Peyer's patch (tissue), 4 donors: Measurements from ENCODE around the gene TNFRSF21. TPM values are rescaled to one million over a fixed set of nuclear protein-coding genes. Genes with fewer than 3 reads are reported as not detected.
"Not testable (repeated sequence)": the region's sequence is repeated elsewhere in the genome, so short reads cannot be mapped to it uniquely, and the experiment has no call there.

ENCODE experiments used
- DNase-seq, 3 donors: peaks; one replicate each; pipeline ENCODE4 v3.0.0-alpha.2; 2017 to 2019
- H3K27ac ChIP-seq, 4 donors: fragments of 200-600 bp; sonication (generic); one replicate each; pipeline ENCODE4 v1.5.1; 2016 to 2019
- H3K27me3 ChIP-seq, 2 donors: fragments of 200-600 bp; sonication (generic); one replicate each; pipeline ENCODE4 v1.5.1; 2019
- H3K36me3 ChIP-seq, 3 donors: fragments of 200-600 bp; sonication (generic); one replicate each; pipeline ENCODE4 v1.5.1; 2016 to 2019
- H3K4me1 ChIP-seq, 4 donors: fragments of 200-600 bp; sonication (generic); one replicate each; pipeline ENCODE4 v1.5.1; 2016 to 2019
- H3K4me3 ChIP-seq, 4 donors: fragments of 200-600 bp; sonication (generic); 1 replicate in 3 of 4; 2 replicates in 1 of 4; pipeline ENCODE4 v1.5.1; 2016 to 2019; ENCODE audit warnings: mild to moderate bottlenecking in 1 of 4
- H3K9me3 ChIP-seq, 4 donors: fragments of 200-600 bp; sonication (generic); one replicate each; pipeline ENCODE4 v1.5.1; 2016 to 2019; ENCODE audit warnings: mild to moderate bottlenecking in 1 of 4
- CTCF ChIP-seq, 6 experiments: fragments of 450-650 bp in 4 of 6; fragments of 200-600 bp in 2 of 6; sonication (generic) in 1 of 6; IDR thresholded peaks; one replicate each; pipeline ENCODE4 v1.5.1; 2017 to 2019; ENCODE audit warnings: antibody characterized with exemption in 6 of 6, mild to moderate bottlenecking in 3 of 6, moderate library complexity in 1 of 6
- POLR2A ChIP-seq, 2 donors: fragments of 450-650 bp; IDR thresholded peaks; one replicate each; pipeline ENCODE4 v1.5.1; 2017; ENCODE audit warnings: antibody characterized with exemption in 2 of 2, mild to moderate bottlenecking in 2 of 2, moderate library complexity in 2 of 2
- total RNA-seq, 4 donors: library from RNA; depleted of rRNA; stranded (reverse); fragments of >200 nt; gene quantifications; one replicate each; pipeline ENCODE4 v1.1.0, GENCODE V29; 2016

TNFRSF21 gene
- total RNA-seq, 4 donors from 2014 or later: 9.1 to 53.4 (median 46.1) TPM

- TF ChIP-seq CTCF (IDR thresholded peaks at IDR 0.05): no peak
- no peak for TF ChIP-seq POLR2A (IDR thresholded peaks at IDR 0.05)
- DNase-seq: no peak
- H3K4me1 ChIP-seq: peaks cover 0 to 8% (median 0%) of the 10 kb centered on the region in 4 donors
Measured at GRCh38 chr6:47230579-47230978, 79.1 kb downstream of the TNFRSF21 start.

GRCh38 chr6:47229255-47229654, 80.5 kb downstream of the TNFRSF21 start:
- H3K4me3 ChIP-seq: no peak overlapping the region
- no peak overlapping the region for H3K27ac ChIP-seq
- H3K27me3 ChIP-seq: no peaks in the 10 kb centered on the region
- H3K36me3 ChIP-seq: peaks cover 0 to 6% (median 0%) of the 10 kb centered on the region in 3 donors
- no peaks in the 10 kb centered on the region for H3K9me3 ChIP-seq
- H3K4me1 ChIP-seq: peaks cover 0 to 3% (median 0%) of the 10 kb centered on the region in 4 donors
- no peak for TF ChIP-seq CTCF (IDR thresholded peaks at IDR 0.05)
- TF ChIP-seq POLR2A (IDR thresholded peaks at IDR 0.05): no peak
- DNase-seq: no peak

More at GRCh38 chr6:47230579-47230978, 79.1 kb downstream of the TNFRSF21 start:
- no peaks in the 10 kb centered on the region for H3K9me3 ChIP-seq
- peak overlapping the region in 2 of 4 donors; percentile 7 to 22 for H3K27ac ChIP-seq
- H3K27me3 ChIP-seq: no peaks in the 10 kb centered on the region
- H3K4me3 ChIP-seq: no peak overlapping the region
- H3K36me3 ChIP-seq: peaks cover 0 to 9% (median 0%) of the 10 kb centered on the region in 3 donors

- H3K27me3 ChIP-seq, H3K9me3 ChIP-seq, H3K27ac ChIP-seq, H3K4me1 ChIP-seq, H3K36me3 ChIP-seq, H3K4me3 ChIP-seq, DNase-seq: not testable (repeated sequence)
Measured at GRCh38 chr6:47228093-47228492, 81.6 kb downstream of the TNFRSF21 start.

- H3K4me1 ChIP-seq, H3K9me3 ChIP-seq, H3K36me3 ChIP-seq, H3K27me3 ChIP-seq, H3K4me3 ChIP-seq, H3K27ac ChIP-seq, DNase-seq: not testable (repeated sequence)
Measured at GRCh38 chr6:47223251-47223650, 86.5 kb downstream of the TNFRSF21 start.

- TF ChIP-seq CTCF (IDR thresholded peaks at IDR 0.05): no peak
- TF ChIP-seq POLR2A (IDR thresholded peaks at IDR 0.05): no peak
- Histone ChIP-seq H3K27me3 (no peaks in the 10 kb centered on the region), H3K36me3 (no peaks in the 10 kb centered on the region), H3K9me3 (no peaks in the 10 kb centered on the region), H3K4me1 (no peaks in the 10 kb centered on the region), H3K4me3 (no peak overlapping the region), H3K27ac (no peak overlapping the region)
- DNase-seq: no peak
Measured at GRCh38 chr6:47221565-47221964, 88.1 kb downstream of the TNFRSF21 start.

- Histone ChIP-seq H3K9me3 (no peaks in the 10 kb centered on the region), H3K4me3 (no peak overlapping the region), H3K27me3 (no peaks in the 10 kb centered on the region), H3K4me1 (peaks cover 0 to 4% (median 0%) of the 10 kb centered on the region in 4 donors), H3K36me3 (no peaks in the 10 kb centered on the region), H3K27ac (no peak overlapping the region)
- no peak for TF ChIP-seq CTCF (IDR thresholded peaks at IDR 0.05)
- TF ChIP-seq POLR2A (IDR thresholded peaks at IDR 0.05): no peak
- DNase-seq: no peak
Measured at GRCh38 chr6:47209632-47210031, 100.1 kb downstream of the TNFRSF21 start.

GRCh38 chr6:47207261-47207660, 102.4 kb downstream of the TNFRSF21 start:
- Histone ChIP-seq H3K4me1 (peaks cover 0 to 4% (median 0%) of the 10 kb centered on the region in 4 donors), H3K4me3 (no peak overlapping the region), H3K36me3 (no peaks in the 10 kb centered on the region), H3K27ac (no peak overlapping the region), H3K9me3 (no peaks in the 10 kb centered on the region), H3K27me3 (no peaks in the 10 kb centered on the region)
- TF ChIP-seq POLR2A (IDR thresholded peaks at IDR 0.05) (no peak), CTCF (IDR thresholded peaks at IDR 0.05) (no peak)
- no peak for DNase-seq
